Nucleus accumbens (tissue), 56 donors: Measurements from ENCODE around the gene SARNP.

Experiments
- DNase-seq, 56 donors: peaks; one replicate each; lab custom pipeline; 2025; lab: John Stamatoyannopoulos, UW

The SARNP gene

DNA sequence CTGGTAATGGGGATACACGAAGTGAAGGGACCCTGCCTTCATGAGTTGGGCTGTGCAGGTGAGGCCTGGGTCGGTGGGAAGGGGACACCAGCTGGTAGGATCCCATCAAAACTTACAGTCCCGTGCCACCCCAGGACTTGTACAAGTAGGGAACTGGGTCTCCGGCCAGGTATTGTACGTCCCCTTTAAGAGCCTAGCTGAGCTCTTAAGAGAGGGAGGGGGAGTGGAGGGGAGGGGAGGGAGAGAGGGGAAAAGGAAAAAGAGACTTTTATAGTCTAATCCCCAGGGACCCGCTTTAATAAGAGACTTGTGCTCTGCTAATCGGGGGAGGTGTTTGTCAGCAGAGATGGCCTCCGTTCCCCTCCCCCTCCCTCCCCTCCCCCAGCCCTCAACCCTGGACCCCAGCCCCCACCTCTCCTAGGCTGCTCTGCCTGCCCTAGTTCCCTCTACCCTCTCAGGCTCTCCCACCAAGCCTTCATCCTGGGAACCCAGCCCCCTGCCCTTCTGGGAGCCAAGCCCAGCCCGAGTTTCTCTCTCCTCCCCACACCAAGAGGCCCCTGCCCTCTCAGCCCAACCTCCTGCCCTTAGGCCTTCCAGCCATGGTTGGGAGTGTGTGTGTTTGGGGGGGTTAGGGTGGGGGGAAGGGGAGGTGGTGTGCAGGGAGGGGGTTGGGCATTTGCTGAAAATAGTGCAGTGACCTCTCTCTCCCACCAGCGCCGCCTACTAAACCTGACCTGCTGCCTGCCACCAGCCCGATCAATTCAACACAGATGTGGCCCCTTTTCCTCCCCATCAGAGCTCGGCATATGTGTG is 72.0 kb downstream of the SARNP start:
- DNase-seq: peak in 15 of 56 donors; percentile 9 to 59 (median 29)

DNA sequence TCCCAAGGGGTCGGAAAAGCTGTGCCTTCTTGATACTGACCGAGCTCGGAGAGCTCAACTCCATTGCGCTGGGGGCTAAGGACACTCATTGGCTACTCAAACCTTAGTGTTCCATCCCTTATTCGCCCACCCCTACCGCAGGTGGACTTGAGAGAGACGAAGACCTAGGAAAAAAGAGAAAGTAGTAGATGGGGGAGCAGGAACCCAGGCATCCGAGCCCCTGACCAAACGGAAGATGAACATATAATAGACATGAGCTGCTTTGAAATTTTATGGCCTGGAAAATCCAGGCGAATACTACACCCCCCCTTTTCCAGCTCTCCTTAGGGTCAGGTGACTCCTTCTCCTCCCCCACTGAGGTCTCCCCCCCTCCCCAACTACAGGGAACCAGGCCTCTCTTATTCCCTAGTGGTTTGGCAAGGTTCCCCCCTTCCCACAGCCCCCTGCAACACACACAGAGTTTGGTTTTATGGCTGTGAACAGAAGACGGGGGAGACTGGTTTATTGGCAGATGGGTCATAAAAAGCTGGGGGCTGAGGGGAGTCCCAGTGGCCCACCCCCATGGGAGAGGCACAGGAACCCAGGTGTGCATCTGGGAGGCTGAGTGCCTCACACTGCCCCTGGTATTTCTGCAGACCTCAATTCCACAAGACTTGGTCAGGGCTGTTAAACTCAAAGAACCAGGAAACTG is 73.0 kb downstream of the SARNP start:
- peak in 4 of 56 donors; percentile 9 to 32 (median 13) for DNase-seq

DNA sequence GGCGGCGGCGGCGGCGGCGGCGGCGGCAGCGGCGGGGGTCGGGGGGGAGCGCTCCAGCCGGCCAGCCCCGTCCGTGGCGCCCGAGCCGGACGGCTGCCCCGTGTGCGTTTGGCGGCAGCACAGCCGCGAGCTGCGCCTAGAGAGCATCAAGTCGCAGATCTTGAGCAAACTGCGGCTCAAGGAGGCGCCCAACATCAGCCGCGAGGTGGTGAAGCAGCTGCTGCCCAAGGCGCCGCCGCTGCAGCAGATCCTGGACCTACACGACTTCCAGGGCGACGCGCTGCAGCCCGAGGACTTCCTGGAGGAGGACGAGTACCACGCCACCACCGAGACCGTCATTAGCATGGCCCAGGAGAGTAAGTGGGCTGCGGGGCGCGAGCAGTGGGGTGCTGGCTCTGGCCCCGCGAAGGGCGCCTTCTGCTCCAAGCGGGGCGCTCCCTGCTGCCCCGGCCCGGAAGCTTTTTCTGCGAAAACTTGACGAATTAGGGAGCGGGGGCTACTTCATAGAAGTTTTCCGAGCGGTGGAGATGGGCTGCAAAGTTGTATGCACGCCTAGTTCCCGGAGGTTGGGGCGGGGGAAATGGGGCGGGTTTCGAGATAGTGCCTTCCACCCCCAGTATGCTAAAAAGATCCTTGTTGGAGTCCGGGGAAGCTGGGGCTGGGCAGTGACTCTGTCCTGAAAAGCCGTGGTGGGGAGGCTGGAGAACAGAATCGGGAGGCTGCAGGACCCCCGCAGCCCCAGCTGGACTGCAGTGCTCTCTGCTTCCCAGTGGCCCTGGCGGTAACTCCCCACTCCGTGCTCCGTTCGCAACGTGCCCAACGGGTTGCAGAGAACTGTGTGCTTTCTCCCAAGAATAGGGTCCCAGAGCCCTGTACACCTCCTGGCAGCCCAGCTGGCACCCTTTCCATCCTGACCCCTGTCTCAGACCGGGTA is 73.9 kb downstream of the SARNP start:
- peak in 25 of 56 donors; percentile 15 to 59 (median 39) for DNase-seq

DNA sequence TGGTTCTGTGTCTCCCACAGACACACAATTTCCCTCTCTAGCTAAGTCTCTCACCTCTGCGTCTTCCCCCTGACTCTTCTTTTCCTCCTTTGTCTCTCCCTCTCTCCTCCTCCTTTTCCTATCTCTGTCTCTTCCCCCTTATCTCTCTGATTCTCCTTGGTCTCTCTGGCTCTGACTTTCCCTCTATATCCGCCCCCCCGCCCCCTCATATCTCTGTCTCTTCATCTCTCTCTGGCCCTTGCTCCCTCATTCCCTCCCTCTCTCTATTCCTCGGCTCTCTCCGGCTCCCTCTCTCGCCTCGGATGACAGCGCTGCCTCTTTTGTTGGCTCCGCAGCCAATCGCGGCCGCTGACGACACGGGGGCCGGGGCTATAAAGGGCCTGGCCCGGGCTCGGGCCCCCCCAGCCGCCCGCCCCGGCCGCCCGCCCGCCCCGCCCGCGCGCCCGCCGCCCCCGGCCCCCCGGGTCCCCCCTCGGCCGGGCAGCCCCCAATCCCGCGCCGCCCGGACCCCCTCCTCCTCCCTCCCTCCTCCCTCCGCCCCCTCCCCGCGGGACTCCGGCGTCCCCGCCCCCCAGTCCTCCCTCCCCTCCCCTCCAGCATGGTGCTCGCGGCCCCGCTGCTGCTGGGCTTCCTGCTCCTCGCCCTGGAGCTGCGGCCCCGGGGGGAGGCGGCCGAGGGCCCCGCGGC is 74.7 kb downstream of the SARNP start, which contains the start of gene GDF11:
TSS of gene GDF11 (plus strand) at position 404 of the 687 bp plus-strand sequence. CDS start at position 599, 195 bp downstream.
- DNase-seq: peak in 54 of 56 donors; percentile 16 to 91 (median 73)

DNA sequence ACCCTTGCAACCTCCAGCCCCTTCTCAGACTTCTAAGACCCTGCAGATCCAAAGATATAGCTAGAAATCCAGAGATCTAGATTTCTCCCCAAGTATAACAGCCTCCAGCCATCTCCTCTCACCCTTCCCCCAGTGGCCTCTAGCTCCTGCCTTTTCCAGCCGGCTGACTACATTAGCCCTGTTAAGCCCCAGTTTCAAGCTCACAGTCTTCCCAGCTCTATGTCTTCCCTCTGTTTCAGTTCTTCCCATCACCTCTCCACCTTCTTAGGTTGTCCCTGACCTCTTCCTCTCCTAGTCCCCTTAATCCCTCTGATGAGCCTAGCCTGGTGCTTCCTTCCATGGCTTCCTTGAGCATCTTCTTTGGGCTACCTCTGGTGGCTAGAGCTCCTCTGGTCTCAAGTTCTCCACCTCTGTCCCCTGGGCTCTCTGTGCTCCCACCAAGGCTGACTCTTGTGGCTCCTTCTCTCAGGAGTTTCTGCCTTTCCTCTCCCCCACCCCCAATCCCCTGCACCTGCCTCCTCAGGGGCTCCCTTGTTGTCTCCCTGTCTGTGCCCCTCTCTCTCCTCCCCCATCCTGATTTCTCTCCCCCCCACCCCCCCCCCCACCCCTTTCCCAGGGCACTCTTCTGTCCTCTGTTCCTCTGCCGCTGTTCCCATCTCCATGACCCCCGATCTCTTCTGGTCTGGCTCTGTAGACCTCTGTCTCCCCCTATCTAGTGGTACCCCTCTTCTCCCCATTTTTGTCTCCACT is 75.4 kb downstream of the SARNP start:
- no peak for DNase-seq

DNA sequence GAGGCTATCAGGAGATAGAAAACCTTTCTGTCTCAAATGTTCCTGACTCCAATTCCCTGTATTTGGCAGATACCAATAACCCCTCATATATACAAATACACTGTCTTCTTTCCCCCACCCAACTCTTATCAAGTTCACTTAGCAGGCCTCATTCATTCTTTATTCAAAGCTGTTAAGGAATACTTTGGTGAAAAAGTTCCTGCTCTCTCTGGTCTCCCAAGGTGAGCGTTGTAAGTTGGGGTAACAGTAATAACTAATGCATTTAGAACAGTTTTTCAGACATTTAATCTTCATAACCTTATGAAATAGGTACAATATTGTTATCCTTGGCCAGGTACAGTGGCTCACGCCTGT is 78.5 kb downstream of the SARNP start:
- DNase-seq: no peak

DNA sequence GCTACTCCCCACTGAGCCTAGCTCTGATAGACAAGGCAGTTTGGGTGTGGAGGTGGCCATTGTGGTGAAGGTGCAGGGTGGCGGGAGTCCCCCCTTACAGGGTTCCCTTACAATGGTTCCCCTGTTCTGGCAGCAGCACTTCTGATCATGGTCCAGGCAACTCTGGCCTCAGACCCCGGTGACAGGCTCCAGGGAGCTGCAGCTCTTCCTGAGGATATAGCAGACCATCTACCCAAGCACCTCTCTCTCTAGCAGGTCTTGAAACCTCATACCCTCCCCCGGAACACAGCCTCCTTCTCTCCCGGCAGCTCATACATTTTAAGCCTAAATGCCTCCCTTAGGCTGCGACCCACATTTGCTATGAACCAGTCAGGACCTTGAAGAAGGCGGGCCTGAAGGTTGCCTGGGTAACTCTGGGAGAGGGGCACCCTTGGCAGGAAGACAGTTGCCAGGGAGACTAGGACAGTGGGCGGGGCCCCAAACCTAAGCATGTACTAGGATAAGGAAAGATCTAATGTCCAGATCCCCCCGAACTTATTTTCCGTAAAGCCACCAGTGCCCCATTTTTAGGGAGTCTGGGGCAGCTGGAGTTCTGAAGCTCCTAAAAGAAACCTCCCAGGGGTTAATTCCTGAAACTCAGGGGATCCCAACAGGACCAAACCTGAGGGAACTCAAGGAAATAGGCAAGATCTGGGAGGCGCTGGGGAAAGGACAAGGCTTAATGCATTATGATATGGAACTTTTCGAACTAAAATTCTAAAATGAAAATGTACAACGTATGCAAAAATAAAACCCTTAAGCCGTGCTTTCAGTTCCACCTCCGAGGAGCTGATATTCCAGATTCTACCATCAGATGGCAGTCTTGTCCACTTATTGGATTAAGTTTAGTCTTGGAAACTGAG is 79.2 kb downstream of the SARNP start:
- DNase-seq: peak in 54 of 56 donors; percentile 33 to 94 (median 78)

DNA sequence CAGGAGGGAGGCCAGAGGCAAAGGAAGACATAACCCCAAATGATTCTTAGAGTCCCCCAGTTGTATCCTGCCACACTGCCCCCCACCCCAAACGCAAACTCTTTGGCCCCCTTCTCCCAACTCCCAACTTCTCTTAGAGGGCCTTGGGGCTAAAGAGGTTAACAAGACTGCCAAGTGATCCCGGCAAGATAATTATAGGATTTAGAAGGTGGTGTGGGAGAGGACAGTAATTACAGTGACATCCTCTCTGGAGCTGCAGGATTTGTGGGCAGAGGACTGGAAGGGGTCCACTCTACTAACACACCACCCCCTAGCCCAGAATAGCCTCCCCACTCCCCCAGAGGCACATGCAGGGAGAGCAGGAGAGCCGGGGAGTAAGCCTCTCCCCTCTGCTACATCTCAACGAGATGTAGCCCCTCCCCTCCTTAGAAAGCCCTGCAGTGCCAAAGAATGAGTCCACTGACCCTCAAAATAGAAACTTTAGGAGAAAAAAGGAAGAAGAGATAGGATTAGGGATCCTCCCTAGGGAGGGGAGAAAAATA is 79.9 kb downstream of the SARNP start:
- DNase-seq: peak in 4 of 56 donors; percentile 41 to 58 (median 50)

DNA sequence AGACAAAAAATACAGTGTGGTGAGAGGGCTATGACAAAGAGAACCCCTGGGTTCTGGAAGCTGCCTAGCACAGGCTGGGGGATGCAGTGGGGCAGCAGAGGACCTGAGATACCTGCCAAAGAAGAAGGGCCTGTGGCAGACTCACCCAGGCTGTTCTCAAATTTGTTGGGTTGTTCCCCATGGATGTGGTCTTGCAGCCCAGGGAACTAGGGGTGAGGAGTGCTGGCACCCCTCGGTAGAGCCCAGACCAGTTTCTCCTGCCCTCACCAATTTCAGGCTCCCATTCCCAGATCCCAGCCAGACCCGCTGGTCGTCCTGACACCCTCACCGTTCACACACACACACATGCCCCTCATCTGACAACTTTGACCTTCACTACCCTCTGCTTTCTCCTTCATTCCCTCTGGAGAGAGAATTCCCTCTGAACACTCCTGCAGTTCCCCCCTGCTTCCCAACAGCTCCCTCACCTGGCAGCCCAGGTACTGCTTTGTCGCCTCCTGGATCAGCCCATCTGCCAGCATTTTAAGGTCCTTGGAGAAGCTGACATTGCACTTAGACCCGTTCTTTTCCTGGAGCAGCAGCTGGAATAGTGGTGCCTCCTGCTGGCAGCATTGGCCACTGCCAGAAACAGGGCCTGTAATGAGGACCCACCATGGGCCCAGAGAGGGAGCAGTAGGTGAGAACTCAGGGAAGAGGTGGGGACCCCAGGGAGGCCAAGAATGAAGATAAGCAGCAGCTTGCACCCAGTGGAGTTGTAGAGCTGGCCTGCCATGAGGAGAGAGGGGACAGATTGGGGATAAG is 80.5 kb downstream of the SARNP start:
- DNase-seq: peak in 45 of 56 donors; percentile 17 to 79 (median 43)

DNA sequence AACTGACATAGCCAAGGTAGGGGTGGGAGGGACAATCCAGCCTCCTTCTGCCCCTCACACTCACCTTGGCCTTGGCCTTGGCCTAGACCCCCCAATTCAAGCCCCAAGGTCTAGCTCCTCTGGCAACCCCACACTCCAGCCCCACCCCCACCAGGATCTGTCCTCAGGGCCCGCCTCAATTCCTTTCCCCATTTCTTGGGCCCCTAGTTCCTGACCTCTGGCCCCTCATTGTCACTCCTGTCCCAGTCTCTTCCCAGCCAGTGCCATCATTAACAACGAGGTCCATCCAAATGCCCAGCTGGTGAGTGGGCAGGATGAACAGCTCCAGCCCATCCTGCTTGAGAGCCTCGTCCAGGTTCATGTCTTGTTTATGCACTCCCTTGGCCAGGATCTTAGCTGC is 81.4 kb downstream of the SARNP start:
- DNase-seq: no peak

DNA sequence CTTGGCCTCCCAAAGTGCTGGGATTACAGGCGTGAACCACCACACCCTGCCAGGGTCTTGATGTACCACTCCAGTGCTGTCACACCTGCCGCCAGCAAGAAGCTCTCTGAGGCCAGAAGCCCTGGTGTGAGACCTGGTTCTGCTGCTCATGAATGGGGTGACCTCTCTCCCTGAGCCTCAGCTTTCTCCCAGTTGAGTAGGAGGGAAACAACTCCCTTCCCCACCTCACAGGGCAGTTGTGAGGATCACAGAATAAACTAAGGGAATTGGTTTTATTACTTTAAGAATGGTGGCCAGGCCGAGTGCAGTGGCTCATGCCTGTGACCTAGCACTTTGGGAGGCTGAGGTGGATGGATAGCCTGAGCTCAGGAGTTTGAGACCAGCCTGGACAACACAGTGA is 82.9 kb downstream of the SARNP start:
- no peak for DNase-seq

DNA sequence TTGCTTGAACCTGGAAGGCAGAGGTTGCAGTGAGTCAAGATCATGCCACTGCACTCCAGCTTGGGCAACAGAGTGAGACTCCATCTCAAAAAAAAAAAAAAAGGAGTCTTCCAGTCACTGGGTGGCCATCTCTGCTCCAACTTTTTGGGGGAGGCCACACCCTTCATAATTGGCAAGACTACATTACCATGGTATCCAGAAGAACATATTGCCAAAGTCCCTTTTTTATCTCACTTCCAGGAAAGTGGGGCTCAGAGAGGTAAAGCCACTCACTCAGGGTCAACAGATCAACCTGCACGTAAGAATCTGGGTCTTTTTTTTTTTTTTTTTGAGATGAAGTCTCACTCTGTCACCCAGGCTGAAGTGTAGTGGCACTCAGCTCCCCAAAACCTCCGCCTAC is 83.7 kb downstream of the SARNP start:
- no peak for DNase-seq

DNA sequence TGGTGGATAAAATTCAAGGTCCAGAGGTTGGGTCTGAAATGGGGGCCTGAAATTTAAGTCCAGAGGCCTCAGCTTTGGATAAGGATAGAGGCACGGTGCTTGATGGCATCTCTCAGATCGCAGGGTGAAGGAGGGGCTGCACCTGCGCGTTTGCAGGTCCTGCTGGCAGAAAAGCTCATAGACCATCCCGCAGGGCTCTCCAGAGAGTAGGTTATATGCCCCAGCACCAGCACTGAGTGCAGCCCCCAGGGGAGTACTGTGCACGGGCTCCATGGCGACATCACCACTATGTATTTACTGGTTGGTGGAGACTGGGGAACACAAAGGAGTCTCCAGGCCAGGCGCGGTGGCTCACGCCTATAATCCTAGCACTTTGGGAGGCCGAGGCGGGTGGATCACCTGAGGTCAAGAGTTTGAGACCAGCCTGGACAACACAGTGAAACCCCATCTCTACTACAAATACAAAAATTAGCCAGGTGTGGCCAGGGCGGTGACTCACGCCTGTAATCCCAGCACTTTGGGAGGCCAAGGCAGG is 84.4 kb downstream of the SARNP start:
- DNase-seq: no peak

DNA sequence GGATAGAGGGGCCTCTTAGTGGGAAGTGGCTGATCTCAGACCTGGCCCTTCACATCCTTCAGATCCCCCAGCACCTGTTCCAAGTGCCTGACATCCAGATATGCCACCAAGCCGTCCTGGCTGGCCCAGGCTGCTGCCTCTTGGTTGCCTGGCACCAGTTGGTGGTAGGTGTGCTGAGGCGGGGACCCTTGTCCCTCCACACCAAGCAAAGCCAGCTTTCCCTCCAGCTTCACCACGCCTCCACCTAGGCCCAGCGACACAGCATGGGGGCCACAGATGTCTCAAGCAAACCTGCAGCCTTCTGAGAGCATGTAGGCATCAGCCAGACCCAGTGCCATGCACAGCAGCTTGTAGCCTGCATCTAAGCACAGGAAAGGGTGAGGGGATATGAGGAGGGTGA is 85.2 kb downstream of the SARNP start:
- no peak for DNase-seq

DNA sequence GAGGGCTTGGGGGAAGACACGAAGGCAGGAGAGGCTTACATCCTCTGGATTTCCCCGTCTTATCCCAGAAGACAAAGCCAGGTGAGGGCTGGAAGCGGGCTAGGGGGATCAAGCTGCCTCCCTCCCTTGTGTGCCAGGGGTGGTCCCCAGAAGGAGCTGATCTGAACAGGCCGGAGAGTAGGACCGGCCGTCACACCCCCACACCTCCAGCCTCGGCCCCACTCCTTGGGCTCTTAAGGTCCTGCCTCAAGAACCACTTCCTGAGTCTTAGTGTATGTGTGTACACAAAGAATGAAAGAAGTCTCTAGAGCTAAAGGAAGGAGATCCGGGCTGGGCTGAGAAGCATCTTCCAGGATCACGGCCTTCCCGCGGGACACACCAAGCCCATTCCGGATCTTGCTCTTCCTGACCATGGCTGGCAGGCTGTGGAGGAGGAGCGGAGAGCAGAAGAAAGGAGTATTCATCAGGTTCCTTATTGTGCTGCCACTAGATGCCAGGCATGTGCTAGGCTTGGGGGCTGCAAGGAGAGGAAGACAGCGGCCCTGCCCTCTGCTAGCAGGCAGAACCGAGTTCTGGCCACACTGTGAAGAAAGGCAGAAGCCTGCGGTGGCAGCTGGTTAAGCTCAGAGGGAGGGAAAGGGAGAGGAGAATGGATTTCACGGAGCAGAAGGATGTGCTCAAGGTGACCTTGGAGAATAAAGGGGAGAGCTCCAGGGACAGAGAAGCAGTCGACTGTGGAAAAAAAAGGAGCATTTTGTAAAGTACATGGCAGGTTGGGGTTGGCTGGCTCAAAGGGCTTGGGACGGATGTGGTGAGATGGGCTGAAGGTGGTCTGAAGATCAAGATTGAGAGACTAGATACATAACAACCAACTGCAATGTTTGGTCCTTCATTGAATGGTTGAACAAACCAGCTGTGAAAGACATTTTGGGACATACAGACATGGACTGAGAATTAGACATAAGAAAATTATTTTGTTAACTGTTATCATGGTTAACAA is 87.4 kb downstream of the SARNP start:
- peak in 51 of 56 donors; percentile 31 to 83 (median 68) for DNase-seq
